Measurements from ENCODE around the gene SLC4A4.

Gene SLC4A4

DNA sequence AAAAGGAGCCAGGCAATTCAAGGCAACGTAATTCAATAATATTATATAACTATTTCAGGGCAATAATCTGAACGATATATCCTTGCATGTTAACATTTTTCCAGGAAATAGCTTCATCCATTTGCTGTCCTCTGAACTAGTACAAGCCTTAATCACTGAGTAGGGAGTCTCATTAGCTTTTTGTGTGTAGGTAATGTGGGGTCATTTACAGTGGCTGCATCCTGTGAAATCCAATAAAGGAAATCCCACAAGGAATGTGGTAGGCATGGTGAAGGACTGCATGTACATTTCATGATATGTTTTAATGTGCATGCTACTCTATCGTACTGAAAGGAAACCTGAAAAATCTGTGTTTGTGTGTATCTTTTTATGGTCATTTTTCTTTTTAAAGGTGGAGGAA, 103.5 kb downstream of the SLC4A4 start:
- DNase-seq (ENCODE audit: low read depth) = no peak

DNA sequence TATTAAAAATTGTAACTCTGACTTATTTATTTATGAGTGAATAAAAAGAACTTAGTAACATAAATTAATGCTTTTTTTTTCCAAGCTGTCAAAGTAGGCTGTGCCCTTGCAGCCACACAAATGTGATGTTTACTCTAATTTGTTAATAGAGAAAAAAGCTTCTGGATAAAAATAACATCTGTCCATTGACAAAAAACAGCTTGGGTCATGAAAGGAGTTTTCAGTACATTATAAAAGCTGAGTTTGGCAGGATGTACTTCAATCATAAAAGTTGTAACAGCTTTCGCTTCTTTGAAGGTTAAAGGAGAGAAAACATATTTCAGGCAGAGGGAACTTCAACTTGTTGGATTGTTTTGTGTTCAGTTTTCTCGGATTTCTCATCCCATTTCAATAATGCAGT, 105.6 kb downstream of the SLC4A4 start:
- TF ChIP-seq, protein P1, sequence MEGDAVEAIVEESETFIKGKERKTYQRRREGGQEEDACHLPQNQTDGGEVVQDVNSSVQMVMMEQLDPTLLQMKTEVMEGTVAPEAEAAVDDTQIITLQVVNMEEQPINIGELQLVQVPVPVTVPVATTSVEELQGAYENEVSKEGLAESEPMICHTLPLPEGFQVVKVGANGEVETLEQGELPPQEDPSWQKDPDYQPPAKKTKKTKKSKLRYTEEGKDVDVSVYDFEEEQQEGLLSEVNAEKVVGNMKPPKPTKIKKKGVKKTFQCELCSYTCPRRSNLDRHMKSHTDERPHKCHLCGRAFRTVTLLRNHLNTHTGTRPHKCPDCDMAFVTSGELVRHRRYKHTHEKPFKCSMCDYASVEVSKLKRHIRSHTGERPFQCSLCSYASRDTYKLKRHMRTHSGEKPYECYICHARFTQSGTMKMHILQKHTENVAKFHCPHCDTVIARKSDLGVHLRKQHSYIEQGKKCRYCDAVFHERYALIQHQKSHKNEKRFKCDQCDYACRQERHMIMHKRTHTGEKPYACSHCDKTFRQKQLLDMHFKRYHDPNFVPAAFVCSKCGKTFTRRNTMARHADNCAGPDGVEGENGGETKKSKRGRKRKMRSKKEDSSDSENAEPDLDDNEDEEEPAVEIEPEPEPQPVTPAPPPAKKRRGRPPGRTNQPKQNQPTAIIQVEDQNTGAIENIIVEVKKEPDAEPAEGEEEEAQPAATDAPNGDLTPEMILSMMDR (IDR thresholded peaks at IDR 0.05; ENCODE audit: low read depth, low read length, missing control alignments) = no peak
- H3K4me3 ChIP-seq (ENCODE audit: low read depth, low read length) = no peak overlapping the region
- no peak for DNase-seq (ENCODE audit: low read depth)

More for the DNA sequence above, 103.5 kb downstream of the SLC4A4 start:
- TF ChIP-seq, protein P1 (IDR thresholded peaks at IDR 0.05; ENCODE audit: low read depth, low read length, missing control alignments) = no peak
- no peak overlapping the region for H3K4me3 ChIP-seq (ENCODE audit: low read depth, low read length)

DNA sequence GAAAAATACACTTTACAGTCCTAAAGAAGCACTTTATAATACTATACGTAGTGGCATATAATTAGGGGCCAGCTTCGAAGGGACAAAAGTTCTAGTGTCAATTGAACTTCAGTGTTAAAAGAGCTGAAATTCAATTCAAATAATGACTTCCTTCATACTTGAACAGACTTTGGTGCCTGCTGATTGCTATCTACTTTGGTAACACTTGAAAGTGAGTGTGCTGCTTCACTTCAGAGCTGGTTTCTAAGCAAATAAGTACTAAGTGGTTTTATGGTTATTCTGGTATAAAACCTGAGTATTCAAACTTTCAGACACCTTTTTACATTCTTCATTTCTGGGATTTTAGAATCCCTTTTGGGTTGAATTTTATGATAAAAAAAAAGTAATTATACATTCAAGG, 107.0 kb downstream of the SLC4A4 start:
- no peak for DNase-seq (ENCODE audit: low read depth)
- H3K4me3 ChIP-seq (ENCODE audit: low read depth, low read length) = no peak overlapping the region
- TF ChIP-seq, protein P1 (IDR thresholded peaks at IDR 0.05; ENCODE audit: low read depth, low read length, missing control alignments) = no peak

DNA sequence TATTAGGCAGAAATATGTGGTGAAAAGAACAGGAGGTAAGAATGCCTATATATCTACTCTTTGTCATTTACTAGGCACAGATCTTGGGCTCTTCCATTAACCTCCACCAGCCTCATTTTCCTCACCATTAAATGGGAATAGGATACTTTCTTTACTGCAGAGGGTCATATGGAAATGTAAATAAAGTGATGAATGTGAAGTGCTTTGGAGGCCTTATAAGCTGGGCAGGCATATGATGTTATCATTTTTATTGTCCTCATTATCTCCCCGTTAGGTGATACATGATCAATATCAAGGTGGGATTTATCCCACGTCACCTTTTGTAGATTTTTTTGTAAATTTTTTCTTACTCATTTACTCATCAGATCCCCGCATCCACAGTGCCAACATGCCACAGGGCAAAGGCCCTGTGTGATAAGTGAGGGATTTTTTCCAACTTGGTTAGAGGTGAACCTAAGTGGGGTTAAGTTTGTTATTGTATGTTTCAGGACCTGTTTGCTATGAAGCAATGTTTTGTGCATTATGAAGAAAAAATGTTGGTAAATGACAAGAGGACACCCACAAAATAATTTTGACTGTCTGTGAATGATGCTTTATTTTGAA, 107.8 kb downstream of the SLC4A4 start:
- TF ChIP-seq, protein P1 (IDR thresholded peaks at IDR 0.05; ENCODE audit: low read depth, low read length, missing control alignments) = no peak
- DNase-seq (ENCODE audit: low read depth) = no peak
- H3K4me3 ChIP-seq (ENCODE audit: low read depth, low read length) = no peak overlapping the region

DNA sequence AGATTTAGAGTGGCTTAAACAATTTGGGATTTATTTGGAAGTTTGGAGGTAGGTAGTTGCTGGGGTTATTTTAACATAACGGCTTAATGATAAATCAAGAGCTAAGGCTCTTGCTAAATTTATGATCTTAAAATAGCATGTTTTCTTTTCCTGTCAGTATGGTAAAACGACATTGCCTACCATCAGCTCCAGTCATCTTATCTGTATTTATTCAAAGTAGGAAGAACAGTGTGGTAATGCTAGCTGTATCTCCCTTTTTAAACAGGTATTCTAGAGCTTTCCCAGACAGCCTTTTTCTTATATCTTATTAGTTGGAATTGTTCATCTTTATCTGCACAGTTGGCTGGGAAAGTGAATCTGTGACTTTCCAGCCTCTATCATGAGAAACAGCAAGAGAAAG, 110.2 kb downstream of the SLC4A4 start:
- H3K4me3 ChIP-seq (ENCODE audit: low read depth, low read length) = no peak overlapping the region
- TF ChIP-seq, protein P1 (IDR thresholded peaks at IDR 0.05; ENCODE audit: low read depth, low read length, missing control alignments) = no peak
- no peak for DNase-seq (ENCODE audit: low read depth)

DNA sequence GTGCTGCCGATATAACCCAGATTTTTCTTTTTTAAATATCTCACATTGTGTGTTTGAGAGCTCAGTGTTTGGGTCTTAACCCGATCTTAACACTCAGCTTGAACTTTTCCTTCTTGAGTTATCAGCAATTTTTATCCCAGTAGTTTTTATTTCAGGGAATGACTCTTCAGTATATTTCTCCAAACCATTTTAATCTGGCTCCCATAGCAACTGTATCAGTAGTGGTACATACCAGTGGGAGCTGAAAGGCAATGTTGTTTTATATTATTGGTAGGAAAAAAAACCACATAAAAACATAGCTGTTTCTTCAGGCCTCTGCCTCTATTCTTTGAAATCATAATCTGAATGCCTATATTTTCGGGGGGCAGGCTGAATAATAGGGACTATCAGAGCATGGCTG, 111.1 kb downstream of the SLC4A4 start:
- no peak overlapping the region for H3K4me3 ChIP-seq (ENCODE audit: low read depth, low read length)
- TF ChIP-seq, protein P1 (IDR thresholded peaks at IDR 0.05; ENCODE audit: low read depth, low read length, missing control alignments) = no peak
- DNase-seq (ENCODE audit: low read depth) = no peak

DNA sequence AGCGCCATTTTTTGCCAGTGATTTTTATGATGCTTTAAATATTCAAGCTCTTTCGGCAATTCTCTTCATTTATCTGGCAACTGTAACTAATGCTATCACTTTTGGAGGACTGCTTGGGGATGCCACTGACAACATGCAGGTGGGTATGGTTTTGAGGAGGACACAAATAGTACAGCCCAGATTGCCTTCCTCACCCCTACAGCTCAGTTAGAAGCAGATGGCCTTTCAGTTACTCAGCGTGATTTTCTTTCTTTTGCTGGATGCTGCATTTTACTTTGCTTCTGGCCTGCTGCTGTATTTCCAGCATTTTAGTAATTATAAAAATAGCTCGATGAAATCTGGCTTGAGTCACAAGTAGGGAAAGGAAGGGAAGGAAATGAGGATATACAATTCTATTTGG, 114.7 kb downstream of the SLC4A4 start:
- no peak for DNase-seq (ENCODE audit: low read depth)
- H3K4me3 ChIP-seq (ENCODE audit: low read depth, low read length) = no peak overlapping the region
- TF ChIP-seq, protein P1 (IDR thresholded peaks at IDR 0.05; ENCODE audit: low read depth, low read length, missing control alignments) = no peak
